Measurements from ENCODE around the gene CDK13.
"Not testable (repeated sequence)": the region's sequence is repeated elsewhere in the genome, so short reads cannot be mapped to it uniquely, and the experiment has no call there.

Gene CDK13

DNA sequence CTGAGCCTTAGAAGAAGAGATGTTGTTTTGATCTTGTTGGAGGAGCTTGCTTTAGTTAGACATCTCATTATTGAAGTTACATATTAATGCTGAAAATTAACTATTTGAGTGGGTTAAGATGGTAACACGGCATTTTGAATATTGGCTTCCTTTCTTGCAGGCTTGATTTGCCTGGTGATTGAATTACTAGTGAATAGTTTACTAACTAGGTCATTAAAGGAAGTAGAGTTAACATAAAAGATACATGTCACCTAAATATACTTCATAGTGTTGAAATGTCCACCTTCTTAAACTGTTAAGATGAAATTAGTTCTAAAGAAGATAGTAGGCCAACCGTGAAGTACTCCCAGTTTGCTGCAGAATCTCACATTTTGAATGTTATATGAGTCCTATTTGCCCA lies 165.9 kb downstream of the CDK13 start:
- no peaks in the 10 kb centered on the region for H3K9me3 Mint-ChIP-seq
- no peaks in the 10 kb centered on the region for H3K4me1 Mint-ChIP-seq (ENCODE audit: low read depth)
- H3K36me3 Mint-ChIP-seq (ENCODE audit: low read depth), result no peaks in the 10 kb centered on the region
- no peak overlapping the region for H3K27ac Mint-ChIP-seq
- no peak overlapping the region for H3K4me3 Mint-ChIP-seq
- no peaks in the 10 kb centered on the region for H3K27me3 Mint-ChIP-seq (ENCODE audit: low read depth)
- DNase-seq (ENCODE audit: low spot score), result no peak

DNA sequence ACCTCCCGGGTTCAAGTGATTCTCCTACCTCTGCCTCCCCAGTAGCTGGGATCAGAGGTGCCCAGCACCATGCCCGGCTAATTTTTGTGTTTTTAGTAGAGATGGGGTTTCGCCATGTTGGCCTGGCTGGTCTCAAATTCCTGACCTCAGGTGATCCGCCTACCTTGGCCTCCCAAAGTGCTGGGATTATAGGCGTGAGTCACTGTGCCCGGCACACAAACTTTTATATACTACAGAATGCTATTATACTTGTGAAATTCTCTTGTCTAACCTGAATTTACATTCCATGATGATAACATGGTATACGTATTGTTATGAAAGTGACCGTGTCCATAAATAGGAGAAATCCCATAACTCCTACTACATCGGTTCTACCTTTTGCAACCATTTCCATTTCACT lies 167.1 kb downstream of the CDK13 start:
- H3K4me1 Mint-ChIP-seq (ENCODE audit: low read depth); H3K27ac Mint-ChIP-seq; DNase-seq (ENCODE audit: low spot score); H3K36me3 Mint-ChIP-seq (ENCODE audit: low read depth); H3K4me3 Mint-ChIP-seq; H3K27me3 Mint-ChIP-seq (ENCODE audit: low read depth); H3K9me3 Mint-ChIP-seq: not testable (repeated sequence)

DNA sequence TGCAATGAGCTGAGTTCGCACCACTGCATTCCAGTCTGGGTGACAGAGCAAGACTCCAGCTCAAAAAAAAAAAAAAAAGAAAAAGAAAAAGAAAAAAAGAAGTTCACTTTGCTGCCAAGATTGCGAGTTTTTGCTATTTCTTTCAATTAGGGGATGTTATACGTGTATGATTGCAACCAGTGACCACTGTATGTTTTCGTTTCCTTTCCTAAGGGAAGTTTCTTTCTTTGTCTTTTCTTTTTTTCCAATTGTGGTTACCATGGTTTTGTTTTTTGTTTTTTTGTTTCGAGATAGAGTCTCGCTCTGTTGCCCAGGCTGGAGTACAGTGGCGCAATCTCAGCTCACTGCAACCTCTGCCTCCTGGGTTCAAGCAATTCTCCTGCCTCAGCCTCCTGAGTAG lies 168.1 kb downstream of the CDK13 start:
- not testable (repeated sequence) for DNase-seq (ENCODE audit: low spot score); H3K27me3 Mint-ChIP-seq (ENCODE audit: low read depth); H3K4me3 Mint-ChIP-seq; H3K27ac Mint-ChIP-seq; H3K36me3 Mint-ChIP-seq (ENCODE audit: low read depth); H3K4me1 Mint-ChIP-seq (ENCODE audit: low read depth); H3K9me3 Mint-ChIP-seq

DNA sequence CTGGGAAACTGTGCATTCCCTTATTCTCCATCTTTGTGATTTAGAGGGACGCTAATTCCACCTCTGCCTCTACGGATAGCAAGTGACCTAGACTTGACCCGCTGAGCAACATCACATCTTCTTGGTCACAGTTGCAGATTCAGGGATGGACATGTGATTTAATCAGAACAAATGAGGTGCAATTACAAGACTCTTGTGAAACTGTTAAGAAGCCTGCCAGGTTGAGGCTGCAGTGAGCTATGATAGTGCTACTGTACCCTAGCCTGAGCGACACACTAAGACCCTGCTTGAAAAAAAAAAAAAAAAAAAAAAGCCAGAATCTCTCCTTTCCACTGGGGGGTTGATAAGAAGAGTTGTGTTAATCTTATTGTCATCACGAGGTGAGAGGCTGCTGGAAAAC lies 170.0 kb downstream of the CDK13 start:
- Mint-ChIP-seq H3K36me3 (ENCODE audit: low read depth) (no peaks in the 10 kb centered on the region), H3K27ac (no peak overlapping the region), H3K4me3 (no peak overlapping the region), H3K27me3 (ENCODE audit: low read depth) (no peaks in the 10 kb centered on the region), H3K9me3 (no peaks in the 10 kb centered on the region), H3K4me1 (ENCODE audit: low read depth) (no peaks in the 10 kb centered on the region)
- no peak for DNase-seq (ENCODE audit: low spot score)

GRCh38 chr7:40122100-40122939 lies 172.3 kb downstream of the CDK13 start:
- not testable (repeated sequence) for H3K4me1 Mint-ChIP-seq (ENCODE audit: low read depth); H3K9me3 Mint-ChIP-seq; H3K4me3 Mint-ChIP-seq; H3K27me3 Mint-ChIP-seq (ENCODE audit: low read depth); H3K27ac Mint-ChIP-seq; H3K36me3 Mint-ChIP-seq (ENCODE audit: low read depth); DNase-seq (ENCODE audit: low spot score)

- peaks cover 2% of the 10 kb centered on the region for H3K36me3 Mint-ChIP-seq (ENCODE audit: low read depth)
- H3K9me3 Mint-ChIP-seq, result no peaks in the 10 kb centered on the region
- DNase-seq (ENCODE audit: low spot score), result no peak
- H3K27me3 Mint-ChIP-seq (ENCODE audit: low read depth), result no peaks in the 10 kb centered on the region
- no peak overlapping the region for H3K4me3 Mint-ChIP-seq
- no peaks in the 10 kb centered on the region for H3K4me1 Mint-ChIP-seq (ENCODE audit: low read depth)
- no peak overlapping the region for H3K27ac Mint-ChIP-seq
These were observed 172.8 kb downstream of the CDK13 start for GRCh38 chr7:40122940-40123254.

GRCh38 chr7:40133561-40134427 lies 183.7 kb downstream of the CDK13 start:
- H3K4me1 Mint-ChIP-seq (ENCODE audit: low read depth), result peaks cover 17% of the 10 kb centered on the region
- H3K9me3 Mint-ChIP-seq, result no peaks in the 10 kb centered on the region
- peak overlapping the region; percentile 93 for H3K4me3 Mint-ChIP-seq
- DNase-seq (ENCODE audit: low spot score), result no peak
- H3K36me3 Mint-ChIP-seq (ENCODE audit: low read depth), result peaks cover 6% of the 10 kb centered on the region
- H3K27me3 Mint-ChIP-seq (ENCODE audit: low read depth), result peaks cover 4% of the 10 kb centered on the region
- peak overlapping the region; percentile 85 for H3K27ac Mint-ChIP-seq

DNA sequence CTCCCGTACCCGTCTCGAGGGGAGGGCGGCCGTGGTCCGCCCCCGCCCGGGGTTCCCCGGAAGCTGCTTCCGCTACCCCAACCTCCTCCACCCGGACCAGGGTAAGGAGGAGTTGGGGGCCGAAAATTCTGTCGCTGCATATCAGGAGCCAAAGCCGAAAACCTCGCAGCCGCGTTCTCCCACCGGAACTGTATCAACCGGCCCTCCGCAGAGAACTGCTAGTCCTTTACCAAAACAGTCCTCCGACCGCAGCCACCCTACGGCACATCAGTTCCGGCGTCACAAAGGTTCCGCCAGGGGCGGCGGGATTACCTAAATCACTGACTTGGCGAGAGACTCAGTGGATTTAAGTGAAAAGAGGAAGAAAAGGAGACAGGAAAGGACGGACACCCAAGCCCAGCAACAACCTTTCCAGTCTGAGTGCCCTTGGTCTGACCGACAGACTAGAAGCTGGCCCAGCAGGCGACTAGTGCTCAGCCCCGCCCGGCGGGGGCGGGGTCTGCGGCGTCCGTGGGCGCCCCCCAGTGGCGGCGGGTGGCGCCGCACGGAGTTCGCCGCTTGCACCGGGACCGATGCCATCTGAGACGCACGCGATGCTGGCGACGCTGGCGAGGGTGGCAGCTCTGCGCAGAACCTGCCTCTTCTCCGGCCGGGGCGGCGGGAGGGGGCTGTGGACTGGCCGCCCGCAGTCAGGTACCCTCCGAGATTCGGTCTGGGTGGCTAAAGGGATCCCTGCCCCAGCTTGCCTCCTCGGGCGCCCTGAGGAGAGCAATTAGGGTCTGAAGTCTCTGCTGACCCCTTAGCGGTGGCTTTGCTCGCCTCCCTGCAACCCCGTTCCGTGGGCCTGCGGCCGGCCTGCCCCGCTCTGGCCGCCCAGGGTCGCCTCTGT lies 184.6 kb downstream of the CDK13 start, which contains the start of the genes MPLKIP and SUGCT:
Gene MPLKIP (minus strand): TSS at position 195 of the 889 bp plus-strand sequence. CDS start 55 bp downstream, at position 140.
Gene SUGCT (plus strand): TSS at position 578 of the 889 bp plus-strand sequence.
- peak within 1 kb of the TSS; percentile 91 for H3K27ac Mint-ChIP-seq
- no peaks in the 10 kb centered on the region for H3K9me3 Mint-ChIP-seq
- H3K36me3 Mint-ChIP-seq (ENCODE audit: low read depth), result peaks cover 4% of the 10 kb centered on the region
- peak within 1 kb of the TSS; percentile 93 for H3K4me3 Mint-ChIP-seq
- H3K27me3 Mint-ChIP-seq (ENCODE audit: low read depth), result peaks cover 6% of the 10 kb centered on the region
- DNase-seq (ENCODE audit: low spot score), result peak; percentile 82
- H3K4me1 Mint-ChIP-seq (ENCODE audit: low read depth), result peaks cover 14% of the 10 kb centered on the region

DNA sequence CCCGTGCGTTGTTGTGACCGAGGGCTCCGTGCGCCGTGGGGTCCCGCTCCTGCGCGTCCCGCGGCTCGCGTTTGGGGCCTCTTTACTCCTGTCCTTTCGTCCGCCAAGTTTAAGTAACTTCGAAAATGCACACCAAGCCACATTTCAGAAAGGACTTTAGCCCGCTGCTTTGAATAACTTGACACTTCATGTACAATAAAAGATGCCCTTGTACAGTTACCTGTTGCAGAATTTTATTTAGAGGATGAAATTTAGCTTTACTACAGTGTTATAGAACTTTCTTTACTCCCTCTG lies 185.2 kb downstream of the CDK13 start:
- Mint-ChIP-seq H3K36me3 (ENCODE audit: low read depth) (peaks cover 4% of the 10 kb centered on the region), H3K9me3 (no peaks in the 10 kb centered on the region), H3K27ac (no peak overlapping the region), H3K4me3 (peak overlapping the region; percentile 73), H3K4me1 (ENCODE audit: low read depth) (peaks cover 14% of the 10 kb centered on the region), H3K27me3 (ENCODE audit: low read depth) (peaks cover 6% of the 10 kb centered on the region)
- DNase-seq (ENCODE audit: low spot score), result no peak

GRCh38 chr7:40137563-40137962 lies 187.5 kb downstream of the CDK13 start:
- no peak overlapping the region for H3K4me3 Mint-ChIP-seq
- no peaks in the 10 kb centered on the region for H3K9me3 Mint-ChIP-seq
- no peaks in the 10 kb centered on the region for H3K36me3 Mint-ChIP-seq (ENCODE audit: low read depth)

GRCh38 chr7:40138973-40139372 lies 188.9 kb downstream of the CDK13 start:
- Mint-ChIP-seq H3K4me3 (no peak overlapping the region), H3K9me3 (no peaks in the 10 kb centered on the region), H3K27ac (no peak overlapping the region), H3K4me1 (ENCODE audit: low read depth) (no peaks in the 10 kb centered on the region), H3K27me3 (ENCODE audit: low read depth) (peaks cover 6% of the 10 kb centered on the region), H3K36me3 (ENCODE audit: low read depth) (no peaks in the 10 kb centered on the region)
- DNase-seq (ENCODE audit: low spot score), result no peak

More at GRCh38 chr7:40137563-40137962, 187.5 kb downstream of the CDK13 start:
- DNase-seq (ENCODE audit: low spot score), result no peak
- Mint-ChIP-seq H3K27ac (no peak overlapping the region), H3K4me1 (ENCODE audit: low read depth) (peaks cover 8% of the 10 kb centered on the region), H3K27me3 (ENCODE audit: low read depth) (peaks cover 6% of the 10 kb centered on the region)

GRCh38 chr7:40139891-40140290 lies 189.8 kb downstream of the CDK13 start:
- not testable (repeated sequence) for H3K27ac Mint-ChIP-seq; H3K4me3 Mint-ChIP-seq; H3K4me1 Mint-ChIP-seq (ENCODE audit: low read depth); H3K9me3 Mint-ChIP-seq; DNase-seq (ENCODE audit: low spot score); H3K36me3 Mint-ChIP-seq (ENCODE audit: low read depth)
- peaks cover 10% of the 10 kb centered on the region for H3K27me3 Mint-ChIP-seq (ENCODE audit: low read depth)

- DNase-seq (ENCODE audit: low spot score); H3K4me3 Mint-ChIP-seq; H3K4me1 Mint-ChIP-seq (ENCODE audit: low read depth); H3K36me3 Mint-ChIP-seq (ENCODE audit: low read depth); H3K27ac Mint-ChIP-seq; H3K9me3 Mint-ChIP-seq: not testable (repeated sequence)
- peaks cover 11% of the 10 kb centered on the region for H3K27me3 Mint-ChIP-seq (ENCODE audit: low read depth)
These were observed 191.9 kb downstream of the CDK13 start for GRCh38 chr7:40141916-40142315.
